ENCODE measurements around the gene SOHLH1.

DNA sequence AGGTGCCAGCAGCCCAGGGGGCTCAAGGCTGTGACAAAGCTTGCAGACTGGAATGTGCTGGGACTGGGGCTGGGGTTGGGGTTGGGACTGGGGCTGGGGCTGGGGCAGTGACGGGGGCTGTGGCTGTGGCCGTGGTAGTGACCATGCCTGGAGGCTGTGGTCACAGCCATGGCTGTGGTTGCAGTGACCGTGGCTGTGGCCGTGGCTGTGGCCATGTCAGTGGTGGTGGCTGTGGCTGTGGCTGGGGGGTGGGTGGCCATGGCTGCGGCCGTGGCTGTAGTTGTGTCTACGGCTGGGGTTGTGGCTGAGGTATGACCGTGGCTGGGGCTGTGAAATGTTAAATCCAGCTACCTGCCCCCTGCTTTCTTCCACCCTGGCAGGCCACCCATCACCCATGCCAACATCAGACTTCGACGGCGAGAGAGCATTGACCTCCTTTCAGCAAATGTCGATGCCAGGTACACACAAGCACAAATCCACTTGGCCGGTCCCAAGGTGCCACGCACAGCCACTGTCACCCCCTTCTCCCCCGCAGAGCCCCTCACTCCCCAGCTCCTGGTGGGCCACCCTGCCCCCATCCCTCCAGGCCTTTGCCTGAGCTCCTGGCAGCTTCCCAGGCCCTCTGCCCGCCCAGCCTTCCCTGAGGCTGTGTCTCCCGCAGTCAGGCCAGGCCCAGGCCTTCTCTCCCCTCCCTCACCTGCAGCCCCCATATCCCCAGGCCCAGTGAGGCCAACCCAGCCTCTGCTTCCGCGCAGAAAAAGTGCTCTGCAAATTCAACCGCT, 20.9 kb downstream of the SOHLH1 start:
- TF ChIP-seq CTCF (IDR thresholded peaks at IDR 0.05; ENCODE audit: low read depth, low read length, poor library complexity, severe bottlenecking) (no peak), EZH2phosphoT487 (IDR thresholded peaks at IDR 0.05; ENCODE audit: borderline replicate concordance, low read length) (no peak)

All from DOHH2 (cell line).